ENCODE measurements around the gene C19orf85.
"Not testable (repeated sequence)": the region's sequence is repeated elsewhere in the genome, so short reads cannot be mapped to it uniquely, and the experiment has no call there.

C19orf85 gene

DNA sequence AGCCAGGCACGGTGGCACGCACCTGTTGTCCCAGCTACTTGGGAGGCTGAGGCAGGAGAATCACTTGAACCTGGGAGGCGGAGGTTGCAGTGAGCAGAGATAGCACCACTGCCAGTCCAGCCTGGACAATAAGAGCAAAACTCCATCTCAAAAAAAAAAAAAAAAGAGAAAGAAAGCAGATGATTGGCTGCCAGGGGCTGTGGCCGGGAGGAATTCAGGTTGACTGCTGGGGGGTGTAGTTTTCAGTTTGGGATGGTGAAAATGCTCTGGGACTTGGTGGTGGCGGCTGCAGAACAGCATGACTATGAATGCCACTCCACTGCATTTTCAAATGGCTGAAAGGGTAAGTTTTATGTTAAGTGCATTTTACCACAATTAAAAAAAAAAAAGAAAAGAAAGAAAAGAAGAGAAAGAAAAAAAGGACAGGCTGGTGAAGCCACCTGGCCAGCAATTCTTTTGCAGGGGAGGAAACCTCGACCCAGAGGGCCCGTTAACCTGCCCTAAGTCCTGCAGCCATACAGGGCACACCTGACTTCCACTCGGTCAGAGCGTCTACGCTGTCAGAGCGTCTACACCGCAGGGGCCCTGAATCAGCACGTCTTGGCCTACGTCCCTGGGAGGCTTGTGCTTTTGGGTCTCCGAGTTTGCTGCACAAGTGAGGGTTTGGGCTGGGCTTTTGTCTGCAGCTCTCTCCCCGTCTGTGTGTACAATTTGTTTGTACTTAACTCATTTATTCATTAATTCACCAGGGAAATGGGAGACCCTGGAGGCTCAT lies 6.7 kb downstream of the C19orf85 start:
- no peak for DNase-seq (ENCODE audit: low spot score)

DNA sequence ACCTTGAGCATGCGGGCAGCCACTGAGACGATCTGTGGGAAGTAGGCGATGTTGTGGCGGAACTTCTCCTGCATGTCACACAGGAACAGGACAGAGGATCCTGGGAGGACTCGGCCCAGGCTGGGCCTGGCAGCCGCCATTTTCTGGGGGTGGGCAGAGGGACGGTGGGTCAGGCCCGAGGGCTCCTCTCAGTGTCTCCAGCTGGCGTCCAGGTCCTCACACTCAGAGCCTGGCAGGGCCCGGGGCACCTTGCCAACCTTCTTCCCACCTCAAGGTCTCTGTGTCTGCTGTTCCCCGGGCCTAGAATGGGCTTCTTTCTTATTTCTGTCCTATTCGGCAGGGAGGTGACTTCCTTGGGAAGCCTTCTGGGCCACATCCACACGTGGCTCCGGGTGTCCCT lies 8.2 kb downstream of the C19orf85 start:
- DNase-seq (ENCODE audit: low spot score), result no peak

DNA sequence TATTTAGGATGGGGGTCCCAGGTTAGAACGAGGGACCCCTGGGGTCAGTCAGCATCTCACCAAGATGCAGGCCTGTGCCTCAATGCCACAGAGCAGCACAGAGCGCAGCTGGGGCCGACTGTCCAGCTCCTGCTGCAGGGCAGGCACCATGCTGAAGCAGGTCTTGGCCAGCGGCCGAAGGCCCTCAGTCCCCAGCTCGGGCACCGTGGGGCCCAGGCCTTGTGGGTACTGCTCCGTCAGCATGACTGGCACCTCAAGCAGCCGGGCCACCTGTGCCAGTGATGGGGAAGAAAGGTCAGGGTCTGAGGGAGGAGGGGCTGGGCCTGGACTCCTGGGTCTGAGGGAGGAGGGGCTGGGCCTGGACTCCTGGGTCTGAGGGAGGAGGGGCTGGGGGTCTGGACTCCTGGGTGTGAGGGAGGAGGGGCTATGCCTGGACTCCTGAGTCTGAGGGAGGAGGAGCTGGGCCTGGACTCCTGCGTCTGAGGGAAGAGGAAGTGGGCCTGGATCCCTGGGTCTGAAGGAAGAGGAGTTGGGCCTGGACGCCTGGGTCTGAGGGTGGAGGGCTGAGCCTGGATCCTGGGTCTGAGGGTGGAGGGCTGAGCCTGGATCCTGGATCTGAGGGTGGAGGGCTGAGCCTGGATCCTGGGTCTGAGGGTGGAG lies 8.8 kb downstream of the C19orf85 start:
- DNase-seq (ENCODE audit: low spot score), result no peak

DNA sequence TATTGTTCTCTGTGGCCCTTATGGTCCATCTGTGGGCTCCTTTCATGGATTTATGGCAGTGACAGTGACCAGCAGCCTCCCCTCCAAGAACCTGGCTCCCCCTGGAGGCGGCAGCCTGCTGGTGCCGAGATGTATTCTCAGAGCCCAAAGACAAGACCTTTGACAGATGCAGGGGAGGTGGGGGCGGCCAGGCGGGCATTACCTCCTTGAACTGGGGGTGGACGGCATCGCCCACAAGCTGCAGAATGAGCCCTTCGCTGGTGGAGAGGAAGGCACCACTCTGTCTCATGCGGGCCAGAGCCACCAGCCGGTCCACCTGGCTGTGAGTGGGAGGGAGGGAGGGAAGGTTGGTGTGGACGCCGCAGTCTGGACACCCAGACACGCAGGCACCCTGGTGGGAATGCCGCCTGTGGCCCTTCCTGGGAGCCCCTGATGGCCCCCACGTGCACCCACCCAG lies 9.7 kb downstream of the C19orf85 start:
- DNase-seq (ENCODE audit: low spot score), result peak; percentile 71

DNA sequence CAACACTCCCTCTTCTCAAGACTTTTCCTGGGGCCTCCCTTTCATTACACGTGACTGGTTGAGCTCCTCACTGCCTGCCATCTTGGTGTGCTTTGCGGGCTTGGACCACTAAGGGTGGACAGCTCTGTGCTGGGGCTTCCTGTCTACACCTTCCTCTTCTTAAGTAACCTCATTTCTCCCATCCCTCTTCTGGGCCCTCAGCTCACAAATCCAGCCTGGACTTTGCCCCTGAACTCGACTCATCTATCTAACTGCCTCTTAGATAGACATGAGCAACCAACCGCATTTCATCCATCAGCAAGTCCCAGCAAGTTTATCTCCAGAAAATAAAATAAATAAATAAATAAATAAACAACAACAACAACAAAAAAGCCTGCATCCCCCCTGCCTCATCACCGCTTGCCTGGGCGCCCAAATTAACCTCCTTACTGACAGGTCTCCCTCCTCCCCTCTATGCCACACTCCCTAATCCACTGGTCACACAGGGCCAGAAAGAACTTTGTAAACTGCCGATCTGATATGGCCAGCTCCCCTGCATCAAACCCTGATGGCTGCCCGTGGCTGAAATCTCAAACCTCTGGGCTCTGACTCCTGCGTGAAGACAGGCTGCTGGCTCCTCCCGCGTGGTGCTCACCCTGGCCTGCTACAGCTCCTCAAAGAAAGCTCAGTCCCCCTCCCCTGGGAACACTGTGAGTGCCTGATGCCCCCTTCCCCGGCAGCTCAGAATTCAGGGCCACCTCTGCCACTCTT lies 10.9 kb downstream of the C19orf85 start:
- DNase-seq (ENCODE audit: low spot score), result no peak

DNA sequence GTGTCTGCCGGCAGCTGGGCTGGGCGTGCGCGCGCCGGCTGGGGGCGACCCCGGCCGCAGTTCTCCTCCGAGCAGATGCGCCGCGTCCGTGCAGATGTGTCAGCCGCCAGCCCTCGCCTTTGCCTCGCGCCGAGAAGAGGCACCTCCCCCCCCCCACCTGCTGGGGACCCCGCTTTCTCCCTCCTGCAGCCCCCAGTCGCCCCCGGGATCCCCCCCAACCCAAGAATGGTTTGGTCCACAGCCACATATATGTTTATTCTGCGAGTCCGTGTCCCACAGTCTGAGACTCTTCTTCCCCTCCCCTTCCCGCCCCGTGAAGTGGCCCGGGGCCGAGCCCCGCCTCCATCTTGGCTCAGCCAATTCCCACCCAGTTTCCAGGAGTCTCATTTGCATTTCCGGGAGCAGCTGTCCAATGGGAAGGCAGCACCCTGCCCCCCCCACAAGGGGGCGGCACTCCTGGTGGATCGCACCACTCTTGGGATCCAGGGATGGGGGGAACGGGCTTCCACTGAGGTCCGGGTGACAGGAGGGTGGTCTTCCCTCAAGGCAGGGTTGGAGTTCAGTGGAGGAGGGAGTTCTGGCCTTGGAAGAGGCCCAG lies 11.7 kb downstream of the C19orf85 start:
- DNase-seq (ENCODE audit: low spot score), result peak; percentile 90

DNA sequence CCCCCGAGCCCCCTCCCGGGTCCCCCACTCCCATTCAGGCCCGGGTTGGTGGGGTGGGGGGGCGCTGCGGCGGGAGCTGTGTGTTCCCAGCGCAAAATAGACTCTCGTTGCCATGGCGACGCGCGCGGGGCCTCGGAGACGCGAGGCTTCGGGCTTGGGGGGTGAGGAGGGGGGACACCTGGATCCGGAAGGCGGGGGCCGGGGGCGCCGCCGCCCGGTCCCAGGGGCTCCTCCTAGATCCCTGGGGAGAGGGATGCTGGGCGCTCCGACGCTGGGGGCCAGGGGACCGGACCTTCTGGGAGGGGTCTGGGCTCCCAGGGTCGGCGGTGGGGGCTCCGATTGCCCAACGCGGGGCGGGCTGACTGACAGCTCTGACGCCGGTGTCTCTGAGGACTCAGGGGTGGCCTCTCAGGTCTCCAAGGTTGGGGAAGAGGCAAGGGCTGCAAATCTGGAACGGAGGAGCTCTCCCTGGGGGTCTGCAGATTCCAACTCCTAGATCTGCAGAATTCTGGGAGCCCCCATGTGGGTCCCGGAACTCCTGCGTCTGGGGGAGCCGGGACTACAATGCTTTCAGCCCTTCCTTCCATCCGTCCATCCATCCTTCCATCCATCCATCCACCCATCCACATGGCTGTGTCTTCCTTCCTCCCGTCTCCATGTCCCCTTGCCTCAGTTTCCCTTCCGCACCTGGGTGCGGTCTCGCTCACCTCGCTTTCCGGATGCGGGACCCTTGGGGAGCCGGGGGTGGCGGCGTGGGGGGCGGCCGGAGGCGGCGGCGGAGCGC lies 12.4 kb downstream of the C19orf85 start:
- no peak for DNase-seq (ENCODE audit: low spot score)

DNA sequence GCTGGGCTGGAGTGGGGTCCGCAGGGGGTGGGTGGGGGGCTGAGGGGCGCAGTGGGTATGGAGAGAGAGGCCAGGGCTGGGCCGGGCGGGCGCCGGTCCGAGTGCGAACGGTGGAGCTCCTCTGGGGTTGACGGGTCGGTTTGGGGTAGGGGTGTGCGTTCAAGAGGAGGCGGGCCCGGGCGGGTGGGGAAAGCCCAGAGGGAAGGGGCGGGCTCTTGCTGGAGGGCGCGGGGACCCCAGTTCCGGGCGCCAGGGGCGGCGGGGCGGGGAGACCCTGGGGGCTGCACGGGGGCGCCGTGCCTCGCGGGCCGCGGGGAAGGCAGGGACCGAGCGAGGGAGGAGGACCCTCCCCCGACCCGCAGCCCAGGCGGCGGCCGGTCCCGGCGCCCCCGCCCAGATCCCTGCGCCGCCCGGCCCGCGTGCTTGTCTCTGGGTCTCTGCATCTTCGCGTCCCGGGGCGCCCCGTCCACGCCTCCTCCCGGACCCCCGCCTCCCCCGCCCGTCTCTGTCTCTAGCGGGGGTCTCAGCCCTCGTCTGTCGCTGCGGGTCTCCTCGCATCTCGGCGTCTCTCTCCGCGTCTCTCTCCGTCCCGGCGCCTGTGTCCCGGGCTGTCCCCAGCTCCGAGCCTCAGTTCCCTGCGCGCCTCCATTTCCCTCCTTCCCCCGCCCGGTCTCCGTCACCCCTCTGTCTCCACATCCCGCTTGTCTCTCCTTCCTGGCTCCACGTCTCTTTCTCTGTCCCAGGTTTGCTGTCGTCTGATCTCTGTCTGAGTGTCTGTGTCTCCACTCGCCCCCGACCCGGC lies 13.2 kb downstream of the C19orf85 start:
- peak; percentile 57 for DNase-seq (ENCODE audit: low spot score)

DNA sequence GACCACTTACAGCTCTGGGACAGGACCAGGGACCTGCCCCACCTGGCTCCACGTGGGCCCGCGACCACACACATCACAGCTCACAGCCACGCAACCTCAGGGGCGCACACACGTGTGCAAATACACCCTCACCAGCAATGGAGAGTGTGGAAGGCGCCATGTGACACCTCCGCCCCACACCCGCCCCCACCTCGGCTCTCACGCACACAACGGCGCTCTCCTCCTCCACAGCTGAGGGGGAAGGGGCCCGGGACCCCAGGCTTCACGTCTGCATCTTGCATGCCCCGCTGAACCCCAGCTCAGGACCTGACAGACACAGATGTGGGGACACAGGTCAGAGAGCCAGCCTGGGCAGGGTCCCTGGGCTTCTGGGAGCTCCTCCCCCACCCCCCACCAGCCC lies 15.1 kb downstream of the C19orf85 start:
- no peak for DNase-seq (ENCODE audit: low spot score)

DNA sequence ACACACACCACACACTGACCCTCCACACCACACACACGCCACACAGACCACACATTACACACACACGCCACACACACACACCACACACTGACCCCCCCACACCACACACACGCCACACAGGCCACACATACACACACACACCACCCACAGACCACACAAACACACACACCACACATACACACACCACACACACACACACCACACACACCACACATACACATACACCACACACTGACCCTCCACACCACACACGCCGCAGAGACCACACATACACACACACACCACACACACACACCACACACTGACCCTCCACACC lies 16.4 kb downstream of the C19orf85 start:
- not testable (repeated sequence) for DNase-seq (ENCODE audit: low spot score)

DNA sequence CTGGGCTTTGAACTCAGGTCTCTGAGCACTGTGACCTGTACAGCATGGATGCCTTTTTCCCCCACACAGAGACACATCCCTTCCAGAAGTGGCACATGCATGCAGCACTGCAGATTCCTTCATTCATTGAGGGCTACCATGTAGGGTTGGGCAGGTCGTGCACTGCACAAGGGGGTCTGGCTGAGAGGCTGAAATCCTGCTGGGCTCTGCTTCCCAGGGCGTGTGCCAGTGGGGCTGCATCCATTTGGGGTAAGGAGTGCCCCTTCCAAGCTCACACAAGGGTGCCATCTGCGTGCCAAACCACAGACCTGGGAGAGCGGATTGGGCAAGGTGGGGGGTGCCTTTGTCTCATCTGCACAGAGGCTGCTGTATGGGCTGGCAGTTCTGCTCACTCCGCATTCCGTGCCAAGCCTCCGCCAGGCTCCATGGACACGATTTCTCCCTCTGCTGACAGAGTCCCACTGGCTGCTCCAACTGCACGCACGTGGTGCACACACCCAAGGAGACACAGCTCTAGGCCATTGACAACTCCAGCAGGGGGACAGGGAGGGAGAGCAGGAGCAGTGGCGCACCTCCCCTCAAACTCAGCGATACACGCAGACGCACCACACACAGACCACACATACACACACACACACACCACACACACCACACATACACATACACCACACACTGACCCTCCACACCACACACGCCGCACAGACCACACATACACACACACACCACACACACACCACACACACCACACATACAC lies 17.0 kb downstream of the C19orf85 start:
- peak; percentile 64 for DNase-seq (ENCODE audit: low spot score)

DNA sequence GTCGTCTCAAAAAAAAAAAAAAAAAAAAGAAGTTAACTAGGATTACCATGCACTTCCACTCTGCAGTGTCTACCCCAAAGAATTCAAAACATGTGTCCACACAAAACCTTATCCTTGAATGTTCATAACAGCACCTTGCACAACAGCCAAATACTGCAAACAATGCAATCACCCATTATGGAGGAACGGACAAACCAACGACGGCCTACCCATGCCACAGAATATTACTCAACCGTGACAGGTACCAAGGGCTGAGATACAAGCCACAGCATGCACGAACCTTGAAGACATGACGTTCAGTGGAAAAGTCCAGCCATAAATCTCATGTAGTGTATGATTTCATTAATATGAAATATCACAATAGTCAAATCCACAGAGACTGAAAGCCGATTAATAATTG lies 18.5 kb downstream of the C19orf85 start:
- DNase-seq (ENCODE audit: low spot score), result no peak

DNA sequence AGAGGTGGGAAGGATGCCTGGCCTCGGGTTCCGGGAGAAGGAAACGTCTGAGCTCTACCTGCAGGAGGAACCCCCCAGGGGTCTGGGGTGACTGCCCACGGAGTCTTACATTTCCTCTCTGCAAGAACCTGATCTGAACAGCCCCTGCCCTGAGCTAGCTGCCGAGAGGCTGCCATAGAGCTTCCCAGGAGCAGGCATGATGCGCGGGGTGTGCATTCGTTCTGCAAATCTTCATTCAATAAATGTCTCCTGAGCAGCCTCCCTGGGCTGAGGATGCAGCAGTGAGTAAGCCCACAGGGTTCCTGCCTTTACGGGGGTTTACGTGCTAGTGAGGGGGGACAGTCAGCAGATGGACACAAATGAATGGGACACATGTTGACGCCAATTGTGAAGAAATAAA lies 19.9 kb downstream of the C19orf85 start:
- DNase-seq (ENCODE audit: low spot score), result no peak

DNA sequence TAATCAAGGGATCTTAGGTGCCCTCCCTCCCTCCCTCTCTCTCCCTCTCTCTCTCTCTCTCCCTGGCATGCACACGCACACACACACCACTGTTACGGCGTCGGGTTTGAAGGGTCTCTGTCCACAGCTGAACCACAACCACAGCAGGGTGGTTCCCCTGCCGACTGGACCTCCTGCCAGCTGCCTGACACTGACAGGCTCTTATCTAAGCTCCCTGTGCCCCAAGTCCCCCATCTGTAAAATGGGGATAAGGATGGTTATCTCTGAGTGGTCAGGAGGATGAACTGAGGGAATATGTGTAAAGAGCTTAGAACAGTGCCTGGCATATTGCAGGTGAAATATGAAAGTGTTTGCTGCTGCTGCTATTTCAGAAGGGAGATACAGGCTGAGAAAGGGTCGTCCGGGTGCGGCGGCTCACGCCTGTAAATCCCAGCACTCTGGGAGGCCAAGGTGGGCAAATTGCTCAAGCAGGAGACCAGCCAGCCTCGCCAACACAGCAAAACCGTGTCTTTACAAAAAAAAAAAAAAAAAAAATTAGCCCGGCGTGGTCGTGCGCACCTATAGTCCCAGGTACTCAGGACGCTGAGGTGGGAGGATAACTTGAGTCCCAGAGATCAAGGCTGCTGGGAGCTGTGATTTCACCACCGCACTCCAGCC lies 20.6 kb downstream of the C19orf85 start:
- DNase-seq (ENCODE audit: low spot score), result no peak

DNA sequence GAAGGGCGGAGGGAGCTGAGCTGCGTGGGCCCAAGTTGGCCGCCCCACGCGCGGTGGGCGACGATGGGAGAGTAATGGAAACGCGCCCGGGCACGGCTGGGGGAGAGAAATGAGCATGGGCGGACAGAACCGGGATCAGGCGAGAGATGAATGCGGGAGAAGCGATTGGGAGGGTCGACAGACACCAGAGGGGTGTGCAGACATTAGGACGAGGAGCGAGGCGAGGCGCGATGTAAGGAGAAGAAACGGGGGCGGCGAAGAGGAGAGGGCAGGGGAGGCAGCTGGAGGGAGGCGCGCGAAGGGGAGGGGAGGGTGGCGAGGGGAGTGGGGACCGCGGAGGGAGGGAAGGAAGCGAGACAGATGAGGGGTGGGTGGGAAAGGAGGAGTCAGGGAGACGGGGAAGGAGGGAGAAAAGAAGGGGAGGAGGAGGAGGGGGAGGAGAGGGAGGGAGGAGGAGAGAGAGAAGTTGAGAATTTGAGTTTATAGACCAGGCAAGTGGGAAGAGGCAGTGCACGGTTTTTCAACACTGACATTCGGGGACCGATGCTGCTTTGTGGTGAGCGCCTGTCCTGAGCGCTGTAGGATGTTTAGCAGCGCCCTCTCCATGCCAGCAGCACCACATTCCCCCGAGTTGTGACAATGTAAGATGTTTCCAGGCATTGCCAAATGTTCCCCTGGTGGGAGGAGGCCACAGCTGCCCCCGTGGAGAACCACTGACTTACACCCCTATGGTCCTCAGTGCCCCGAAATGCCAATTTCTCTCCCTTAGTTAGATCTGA lies 21.3 kb downstream of the C19orf85 start, which contains the start of gene SHISA7:
Gene SHISA7 (minus strand): TSS at position 256 of the 779 bp plus-strand sequence. CDS start 437 bp downstream, outside the sequence.
- DNase-seq (ENCODE audit: low spot score), result no peak

DNA sequence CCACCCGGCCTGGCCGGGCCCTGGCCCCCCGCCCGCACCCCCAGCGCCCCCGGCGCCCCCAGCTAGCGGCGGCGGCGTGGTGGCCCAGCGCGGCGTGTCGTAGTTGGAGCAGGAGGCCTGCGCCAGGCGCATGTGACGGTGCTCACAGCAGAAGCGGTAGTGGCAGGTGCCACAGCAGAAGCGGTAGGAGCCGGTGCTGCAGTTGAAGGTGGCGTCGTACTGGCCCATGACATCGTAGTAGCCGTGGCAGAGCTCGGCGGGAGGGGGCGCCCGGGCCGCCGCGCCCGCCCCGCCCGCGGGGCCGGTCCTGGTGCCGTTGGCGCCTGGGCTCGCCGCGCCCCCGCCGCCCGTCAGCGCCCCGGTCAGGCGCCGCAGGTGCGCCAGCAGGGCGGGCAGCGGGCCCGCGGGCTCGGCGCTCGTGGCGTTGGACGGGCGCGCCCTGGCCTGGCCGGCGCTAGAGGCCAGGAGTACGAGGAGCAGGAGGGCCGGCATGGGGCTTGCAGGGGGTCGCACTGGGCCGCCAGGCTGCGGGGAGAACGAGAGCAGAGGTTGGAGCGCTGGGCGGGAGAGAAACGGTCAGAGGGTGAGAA lies 22.1 kb downstream of the C19orf85 start:
- peak; percentile 60 for DNase-seq (ENCODE audit: low spot score)

DNA sequence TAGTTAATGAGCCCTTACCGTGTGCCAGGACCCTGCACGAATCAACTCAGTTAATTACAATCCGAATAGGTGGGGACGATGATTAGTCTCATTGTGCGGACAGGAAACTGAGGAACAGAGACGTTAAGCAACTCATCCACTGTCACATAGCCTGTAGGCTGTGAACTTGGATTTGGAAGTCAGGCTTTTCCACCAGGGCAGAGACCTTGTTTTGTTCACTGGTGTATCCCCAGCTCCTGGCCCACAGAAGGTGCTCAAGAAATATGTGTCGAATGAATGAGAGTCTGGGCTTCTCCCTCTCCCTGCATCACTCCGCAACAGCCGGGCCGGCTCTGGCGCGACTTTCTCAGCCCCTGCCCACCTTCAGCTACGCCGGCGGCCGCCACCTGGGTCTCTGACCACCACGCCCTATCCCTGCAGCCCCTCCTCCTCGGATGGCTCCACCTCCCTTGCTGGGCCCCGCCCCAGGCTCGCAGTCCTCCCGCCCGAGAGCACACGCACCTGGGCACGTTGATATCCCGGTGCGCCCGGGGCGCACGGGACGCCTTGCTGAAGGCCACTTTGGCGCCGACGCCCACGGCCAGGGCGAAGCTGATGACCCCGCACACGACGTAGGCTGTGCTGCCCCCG lies 22.7 kb downstream of the C19orf85 start:
- no peak for DNase-seq (ENCODE audit: low spot score)

DNA sequence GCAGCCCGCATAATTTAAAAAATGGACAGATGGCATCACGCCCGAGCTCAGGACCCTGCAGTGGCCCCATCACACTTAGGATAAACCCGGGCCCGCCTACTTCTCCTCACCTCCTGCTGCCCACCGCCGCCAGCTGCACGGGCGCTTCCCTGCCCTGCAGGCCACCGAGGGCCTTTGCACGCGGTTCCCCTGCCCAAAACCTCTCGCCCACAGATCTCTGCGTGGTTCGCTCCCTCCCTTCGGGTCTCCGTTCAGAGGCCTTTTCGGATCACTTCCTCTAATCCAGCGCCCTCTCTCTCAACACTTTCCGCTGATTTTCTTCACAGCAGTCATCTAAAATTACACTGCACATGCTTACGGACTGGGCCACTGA lies 23.2 kb downstream of the C19orf85 start:
- DNase-seq (ENCODE audit: low spot score), result no peak
